Panc1 (cell line): ENCODE results near the gene IL1RAPL1. TPM values are rescaled to one million over a fixed set of nuclear protein-coding genes. Genes with fewer than 3 reads are reported as not detected.

Experiments used
- ATAC-seq: fragments of 200-7000 bp; cut with Tn5 transposase; 2 replicates; pipeline ENCODE4 v1.9.1; 2020; ENCODE audit warnings: mild to moderate bottlenecking, moderate library complexity
- BruUV-seq: library from RNA; stranded (reverse); fragments of 400-500 nt; replicated peaks from 2 replicates; lab custom pipeline; 2021; lab: Mats Ljungman, UMichigan
- CTCF ChIA-PET: fragments of 300-600 bp; sonication (Branson Sonifier 250); formaldehyde crosslinking; loops from one replicate; lab custom pipeline; 2022; ENCODE audit warnings: antibody characterized with exemption; lab: Charles Lee
- POLR2A ChIA-PET: fragments of 300-600 bp; sonication (Branson Sonifier 250); formaldehyde crosslinking; loops from one replicate; lab custom pipeline; 2022; ENCODE audit warnings: antibody characterized with exemption; lab: Charles Lee
- DNase-seq: peaks from one replicate; pipeline ENCODE4 v3.0.0-alpha.2; 2010; ENCODE audit warnings: low read depth, low spot score
- H3K27ac ChIP-seq: 2 replicates; pipeline ENCODE4 v1.5.1; 2011; ENCODE audit warnings: mild to moderate bottlenecking, low read length, inconsistent platforms
- H3K27me3 ChIP-seq: fragments of 200-500 bp; sonication (Bioruptor generic); 2 replicates; pipeline ENCODE4 v1.6.0; 2014; ENCODE audit warnings: low read length, inconsistent platforms; ENCODE audit not compliant: control insufficient read depth, insufficient read depth
- H3K36me3 ChIP-seq: fragments of 200-500 bp; sonication (Bioruptor generic); 2 replicates; pipeline ENCODE4 v1.5.1; 2014; ENCODE audit warnings: inconsistent platforms, mild to moderate bottlenecking, low read length, moderate library complexity; ENCODE audit not compliant: control insufficient read depth, insufficient read depth
- H3K4me1 ChIP-seq: 2 replicates; pipeline ENCODE4 v1.5.1; 2011; ENCODE audit warnings: inconsistent platforms, mild to moderate bottlenecking, low read length, moderate library complexity; ENCODE audit not compliant: control insufficient read depth, insufficient read depth
- H3K4me3 ChIP-seq, 2 experiments: 2 replicates each; pipeline ENCODE4 v1.5.1; 2011 to 2012; ENCODE audit warnings: low read depth in 2 of 2, low read length in 2 of 2, mild to moderate bottlenecking in 2 of 2, inconsistent platforms in 1 of 2, moderate library complexity in 1 of 2
- H3K9me3 ChIP-seq: fragments of 200-500 bp; sonication (Bioruptor generic); 2 replicates; pipeline ENCODE4 v1.5.1; 2014; ENCODE audit warnings: low read depth, mild to moderate bottlenecking, inconsistent platforms, low read length, moderate library complexity; ENCODE audit not compliant: control insufficient read depth, insufficient read depth
- POLR2AphosphoS5 ChIP-seq: IDR thresholded peaks from 2 replicates; pipeline ENCODE4 v1.6.1; 2012; ENCODE audit warnings: mild to moderate bottlenecking, low read depth, low read length, moderate library complexity
- SIN3A ChIP-seq: IDR thresholded peaks from 2 replicates; pipeline ENCODE4 v1.6.1; 2012; ENCODE audit warnings: low read depth, mild to moderate bottlenecking, low read length, moderate library complexity, borderline replicate concordance; ENCODE audit not compliant: insufficient read depth
- TCF7L2 ChIP-seq: IDR thresholded peaks from 2 replicates; pipeline ENCODE4 v1.6.1; 2011; ENCODE audit warnings: mild to moderate bottlenecking, low read depth, low read length, inconsistent platforms
- in situ Hi-C: cut with HindIII; loops from 2 replicates; pipeline ENCODE4 v1.10.0; 2016; ENCODE audit warnings: low sequenced_read_pairs, low pct_unique_long_range_greater_than_20kb
- intact Hi-C: fragments of 100-400 bp; cut with micrococcal nuclease; formaldehyde crosslinking; loops from one replicate; pipeline ENCODE4 v1.10.0; 2022; ENCODE audit not compliant: unreplicated experiment
- total RNA-seq: library from RNA; stranded (reverse); gene quantifications from one replicate; pipeline ENCODE4 v1.2.1, GENCODE V29; 2021; ENCODE audit not compliant: unreplicated experiment
- TF ChIP-seq, protein P1 (sequence below), 2 experiments: IDR thresholded peaks; 2 replicates each; pipeline ENCODE4 v1.6.1; 2011 to 2012; ENCODE audit warnings: low read depth in 2 of 2, control low read depth in 1 of 2, low read length in 1 of 2, mild to moderate bottlenecking in 1 of 2, moderate library complexity in 1 of 2; ENCODE audit not compliant: insufficient read depth in 1 of 2
- TF ChIP-seq, protein P2 (sequence below): fragments of 450-650 bp; IDR thresholded peaks from 2 replicates; pipeline ENCODE4 v1.5.1; 2017; ENCODE audit warnings: mild to moderate bottlenecking

IL1RAPL1 gene
- total RNA-seq, 1 experiment from 2014 or later, result 0.59 TPM

DNA sequence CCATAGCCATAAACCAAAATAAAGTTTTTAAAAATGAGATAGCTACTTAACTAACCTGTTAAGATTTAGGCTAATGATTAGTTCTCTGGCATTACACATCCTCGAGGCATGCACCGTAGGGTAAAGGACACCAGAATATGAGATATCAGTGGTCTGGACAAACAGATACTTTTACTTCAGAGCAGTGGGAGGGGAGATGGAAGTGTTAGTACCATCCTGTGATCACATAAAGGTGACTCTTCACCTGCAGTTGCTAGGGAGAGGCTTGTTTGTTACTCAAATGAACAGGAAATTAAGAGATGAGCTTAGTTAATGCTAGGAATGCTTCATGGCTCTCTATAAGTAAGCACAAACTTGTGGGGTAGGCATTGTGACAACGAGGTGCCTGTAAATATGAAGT is 1003.7 kb downstream of the IL1RAPL1 start:
- H3K36me3 ChIP-seq, result no peaks in the 10 kb centered on the region
- H3K4me3 ChIP-seq, result no peak overlapping the region
- TF ChIP-seq SIN3A (no peak), TCF7L2 (no peak), POLR2AphosphoS5 (no peak)
- TF ChIP-seq, protein P1, sequence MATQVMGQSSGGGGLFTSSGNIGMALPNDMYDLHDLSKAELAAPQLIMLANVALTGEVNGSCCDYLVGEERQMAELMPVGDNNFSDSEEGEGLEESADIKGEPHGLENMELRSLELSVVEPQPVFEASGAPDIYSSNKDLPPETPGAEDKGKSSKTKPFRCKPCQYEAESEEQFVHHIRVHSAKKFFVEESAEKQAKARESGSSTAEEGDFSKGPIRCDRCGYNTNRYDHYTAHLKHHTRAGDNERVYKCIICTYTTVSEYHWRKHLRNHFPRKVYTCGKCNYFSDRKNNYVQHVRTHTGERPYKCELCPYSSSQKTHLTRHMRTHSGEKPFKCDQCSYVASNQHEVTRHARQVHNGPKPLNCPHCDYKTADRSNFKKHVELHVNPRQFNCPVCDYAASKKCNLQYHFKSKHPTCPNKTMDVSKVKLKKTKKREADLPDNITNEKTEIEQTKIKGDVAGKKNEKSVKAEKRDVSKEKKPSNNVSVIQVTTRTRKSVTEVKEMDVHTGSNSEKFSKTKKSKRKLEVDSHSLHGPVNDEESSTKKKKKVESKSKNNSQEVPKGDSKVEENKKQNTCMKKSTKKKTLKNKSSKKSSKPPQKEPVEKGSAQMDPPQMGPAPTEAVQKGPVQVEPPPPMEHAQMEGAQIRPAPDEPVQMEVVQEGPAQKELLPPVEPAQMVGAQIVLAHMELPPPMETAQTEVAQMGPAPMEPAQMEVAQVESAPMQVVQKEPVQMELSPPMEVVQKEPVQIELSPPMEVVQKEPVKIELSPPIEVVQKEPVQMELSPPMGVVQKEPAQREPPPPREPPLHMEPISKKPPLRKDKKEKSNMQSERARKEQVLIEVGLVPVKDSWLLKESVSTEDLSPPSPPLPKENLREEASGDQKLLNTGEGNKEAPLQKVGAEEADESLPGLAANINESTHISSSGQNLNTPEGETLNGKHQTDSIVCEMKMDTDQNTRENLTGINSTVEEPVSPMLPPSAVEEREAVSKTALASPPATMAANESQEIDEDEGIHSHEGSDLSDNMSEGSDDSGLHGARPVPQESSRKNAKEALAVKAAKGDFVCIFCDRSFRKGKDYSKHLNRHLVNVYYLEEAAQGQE (IDR thresholded peaks at IDR 0.05; ENCODE audit: insufficient read depth in 1 of 2, low read depth in 2 of 2, low read length in 1 of 2), result no peak
- TF ChIP-seq, protein P2, sequence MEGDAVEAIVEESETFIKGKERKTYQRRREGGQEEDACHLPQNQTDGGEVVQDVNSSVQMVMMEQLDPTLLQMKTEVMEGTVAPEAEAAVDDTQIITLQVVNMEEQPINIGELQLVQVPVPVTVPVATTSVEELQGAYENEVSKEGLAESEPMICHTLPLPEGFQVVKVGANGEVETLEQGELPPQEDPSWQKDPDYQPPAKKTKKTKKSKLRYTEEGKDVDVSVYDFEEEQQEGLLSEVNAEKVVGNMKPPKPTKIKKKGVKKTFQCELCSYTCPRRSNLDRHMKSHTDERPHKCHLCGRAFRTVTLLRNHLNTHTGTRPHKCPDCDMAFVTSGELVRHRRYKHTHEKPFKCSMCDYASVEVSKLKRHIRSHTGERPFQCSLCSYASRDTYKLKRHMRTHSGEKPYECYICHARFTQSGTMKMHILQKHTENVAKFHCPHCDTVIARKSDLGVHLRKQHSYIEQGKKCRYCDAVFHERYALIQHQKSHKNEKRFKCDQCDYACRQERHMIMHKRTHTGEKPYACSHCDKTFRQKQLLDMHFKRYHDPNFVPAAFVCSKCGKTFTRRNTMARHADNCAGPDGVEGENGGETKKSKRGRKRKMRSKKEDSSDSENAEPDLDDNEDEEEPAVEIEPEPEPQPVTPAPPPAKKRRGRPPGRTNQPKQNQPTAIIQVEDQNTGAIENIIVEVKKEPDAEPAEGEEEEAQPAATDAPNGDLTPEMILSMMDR, result no peak
- in situ Hi-C loops, result no loop called here
- no peaks in the 10 kb centered on the region for H3K27me3 ChIP-seq
- H3K4me1 ChIP-seq, result no peaks in the 10 kb centered on the region
- no peaks in the 10 kb centered on the region for H3K9me3 ChIP-seq
- BruUV-seq, result no TSS peak
- ChIA-PET CTCF (no interaction called here), POLR2A (no interaction called here)
- DNase-seq, result no peak
- H3K27ac ChIP-seq, result no peak overlapping the region
- no peak for ATAC-seq
- intact Hi-C loops, result no loop called here

DNA sequence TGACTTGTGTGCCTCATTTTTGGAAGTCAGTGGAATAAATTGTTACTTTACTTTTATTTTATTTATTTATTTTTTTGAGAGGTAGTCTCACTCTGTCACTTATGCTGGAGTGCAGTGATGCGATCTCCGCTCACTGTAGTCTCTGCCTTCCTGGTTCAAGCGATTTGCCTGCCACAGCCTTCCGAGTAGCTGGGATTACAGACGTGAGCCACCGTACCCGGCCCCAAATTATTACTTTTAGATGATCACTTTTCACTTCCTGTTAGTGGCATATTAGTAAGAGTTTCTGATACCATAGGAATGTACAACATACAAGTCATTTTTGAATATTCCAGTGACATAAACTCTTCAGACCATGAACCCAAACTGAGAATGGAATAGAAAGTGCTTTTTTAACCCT is 1017.1 kb downstream of the IL1RAPL1 start:
- TF ChIP-seq, protein P1 (IDR thresholded peaks at IDR 0.05; ENCODE audit: insufficient read depth in 1 of 2, low read depth in 2 of 2, low read length in 1 of 2), result no peak
- TF ChIP-seq SIN3A (no peak), TCF7L2 (no peak), POLR2AphosphoS5 (no peak)
- TF ChIP-seq, protein P2, result no peak
- H3K27me3 ChIP-seq, result no peaks in the 10 kb centered on the region
- ATAC-seq (no peak), DNase-seq (no peak)
- no peaks in the 10 kb centered on the region for H3K36me3 ChIP-seq
- BruUV-seq, result no TSS peak
- ChIA-PET CTCF (no interaction called here), POLR2A (no interaction called here)
- in situ Hi-C loops, result no loop called here
- H3K4me3 ChIP-seq, result no peak overlapping the region
- H3K9me3 ChIP-seq, result no peaks in the 10 kb centered on the region
- intact Hi-C loops, result no loop called here
- no peak overlapping the region for H3K27ac ChIP-seq
- H3K4me1 ChIP-seq, result no peaks in the 10 kb centered on the region
